Endothelial cell (in vitro differentiated cells): ENCODE data around the gene CUBN. TPM values are rescaled to one million over a fixed set of nuclear protein-coding genes. Genes with fewer than 3 reads are reported as not detected.

Experiments
- DNase-seq: peaks from one replicate; pipeline ENCODE4 v3.0.0; 2021; ENCODE audit warnings: low spot score
- H3K27ac Mint-ChIP-seq: one replicate; pipeline ENCODE4 v1.8.0; 2021; ENCODE audit warnings: mixed read lengths, inconsistent platforms; ENCODE audit not compliant: unreplicated experiment
- H3K27me3 Mint-ChIP-seq: one replicate; pipeline ENCODE4 v1.8.0; 2021; ENCODE audit warnings: mild to moderate bottlenecking, moderate library complexity, mixed read lengths, inconsistent platforms; ENCODE audit not compliant: unreplicated experiment
- H3K36me3 Mint-ChIP-seq: one replicate; pipeline ENCODE4 v1.8.0; 2021; ENCODE audit warnings: mild to moderate bottlenecking, low read depth, mixed read lengths, inconsistent platforms; ENCODE audit not compliant: unreplicated experiment
- H3K4me1 Mint-ChIP-seq: one replicate; pipeline ENCODE4 v1.8.0; 2021; ENCODE audit warnings: mild to moderate bottlenecking, mixed read lengths, inconsistent platforms; ENCODE audit not compliant: unreplicated experiment
- H3K4me3 Mint-ChIP-seq: one replicate; pipeline ENCODE4 v1.8.0; 2021; ENCODE audit warnings: mild to moderate bottlenecking, mixed read lengths, inconsistent platforms; ENCODE audit not compliant: unreplicated experiment
- H3K9me3 Mint-ChIP-seq: one replicate; pipeline ENCODE4 v1.8.0; 2021; ENCODE audit warnings: mixed read lengths, inconsistent platforms; ENCODE audit not compliant: unreplicated experiment
- total RNA-seq: library from RNA; stranded (reverse); fragmentation: NEBNext Ultra II Directional; extraction: Animal tissue kit (Norgen Biotek cat#: 25700); gene quantifications from one replicate; pipeline ENCODE4 v1.2.1, GENCODE V29; 2021; ENCODE audit not compliant: unreplicated experiment
- TF ChIP-seq, protein P1 (sequence below): fragments of 200-600 bp; sonication (generic); IDR thresholded peaks from one replicate; pipeline ENCODE4 v1.5.0; 2021; ENCODE audit warnings: antibody characterized with exemption; ENCODE audit not compliant: unreplicated experiment

The CUBN gene
- total RNA-seq, 1 donor from 2014 or later, result 8.8 TPM

DNA sequence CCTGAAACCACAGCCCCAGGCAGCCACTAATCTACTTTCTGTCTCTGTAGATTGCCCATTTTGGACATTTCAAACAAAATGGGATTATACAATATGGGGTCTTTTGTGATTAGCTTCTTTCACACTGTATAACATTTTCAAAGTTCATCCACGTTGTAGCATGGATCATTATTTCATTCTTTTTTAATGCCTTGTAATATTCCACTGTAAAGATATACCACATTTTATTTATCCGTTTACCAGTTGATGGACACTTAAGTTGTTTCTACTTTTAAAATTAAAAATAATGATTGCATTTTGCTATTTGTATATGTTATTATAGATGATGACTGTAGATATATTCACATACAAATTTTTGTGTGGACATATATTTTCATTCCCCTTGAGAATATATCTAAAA lies 60.7 kb downstream of the CUBN start:
- TF ChIP-seq, protein P1, sequence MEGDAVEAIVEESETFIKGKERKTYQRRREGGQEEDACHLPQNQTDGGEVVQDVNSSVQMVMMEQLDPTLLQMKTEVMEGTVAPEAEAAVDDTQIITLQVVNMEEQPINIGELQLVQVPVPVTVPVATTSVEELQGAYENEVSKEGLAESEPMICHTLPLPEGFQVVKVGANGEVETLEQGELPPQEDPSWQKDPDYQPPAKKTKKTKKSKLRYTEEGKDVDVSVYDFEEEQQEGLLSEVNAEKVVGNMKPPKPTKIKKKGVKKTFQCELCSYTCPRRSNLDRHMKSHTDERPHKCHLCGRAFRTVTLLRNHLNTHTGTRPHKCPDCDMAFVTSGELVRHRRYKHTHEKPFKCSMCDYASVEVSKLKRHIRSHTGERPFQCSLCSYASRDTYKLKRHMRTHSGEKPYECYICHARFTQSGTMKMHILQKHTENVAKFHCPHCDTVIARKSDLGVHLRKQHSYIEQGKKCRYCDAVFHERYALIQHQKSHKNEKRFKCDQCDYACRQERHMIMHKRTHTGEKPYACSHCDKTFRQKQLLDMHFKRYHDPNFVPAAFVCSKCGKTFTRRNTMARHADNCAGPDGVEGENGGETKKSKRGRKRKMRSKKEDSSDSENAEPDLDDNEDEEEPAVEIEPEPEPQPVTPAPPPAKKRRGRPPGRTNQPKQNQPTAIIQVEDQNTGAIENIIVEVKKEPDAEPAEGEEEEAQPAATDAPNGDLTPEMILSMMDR, result no peak
- Mint-ChIP-seq H3K4me3 (no peak overlapping the region), H3K27ac (no peak overlapping the region), H3K36me3 (no peaks in the 10 kb centered on the region), H3K27me3 (no peaks in the 10 kb centered on the region), H3K9me3 (no peaks in the 10 kb centered on the region), H3K4me1 (peaks cover 22% of the 10 kb centered on the region)
- DNase-seq, result no peak

DNA sequence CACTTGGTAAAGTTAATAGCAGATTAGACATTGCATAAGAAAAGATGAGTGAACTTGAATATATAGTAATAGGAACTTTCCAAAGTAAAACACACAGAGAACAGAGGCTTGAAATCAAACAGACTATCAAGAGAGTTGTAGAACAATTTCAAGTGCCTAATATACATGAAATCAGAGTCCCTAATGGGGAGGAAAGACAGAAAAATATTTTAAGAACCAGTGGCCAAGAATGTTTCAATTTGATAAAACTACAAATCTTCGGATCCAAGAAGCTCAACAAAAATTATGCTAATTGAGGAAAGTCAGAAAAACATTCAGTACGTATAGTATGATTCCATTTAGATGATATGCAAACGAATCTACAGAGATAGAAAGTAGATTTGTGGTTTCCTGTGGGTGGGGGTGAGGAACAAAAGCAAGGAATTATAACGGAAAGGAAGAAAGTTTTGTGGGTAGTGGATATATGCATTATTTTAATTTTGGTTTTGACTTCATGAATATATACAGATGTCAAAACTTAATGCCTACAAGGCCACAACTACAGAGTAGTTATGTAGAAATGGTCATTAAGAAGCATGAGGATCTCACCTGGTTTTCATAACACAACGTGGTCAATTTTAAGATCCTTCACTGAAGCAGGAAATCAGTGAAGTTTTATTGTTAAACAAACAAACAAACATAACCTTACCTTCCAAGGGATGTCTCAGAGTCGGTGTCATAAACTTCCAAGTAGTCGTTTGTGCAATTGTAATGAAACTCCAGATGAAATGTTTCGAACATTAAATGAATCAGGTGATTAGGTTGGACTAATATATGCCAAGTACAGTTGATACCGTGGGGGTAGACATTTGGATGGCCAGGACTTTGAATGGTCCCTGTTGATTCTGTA lies 62.0 kb downstream of the CUBN start:
- no peak overlapping the region for H3K4me3 Mint-ChIP-seq
- no peaks in the 10 kb centered on the region for H3K27me3 Mint-ChIP-seq
- TF ChIP-seq, protein P1, result no peak
- DNase-seq, result no peak
- H3K27ac Mint-ChIP-seq, result peak overlapping the region; percentile 4
- H3K4me1 Mint-ChIP-seq, result peaks cover 33% of the 10 kb centered on the region
- H3K36me3 Mint-ChIP-seq, result no peaks in the 10 kb centered on the region
- no peaks in the 10 kb centered on the region for H3K9me3 Mint-ChIP-seq

DNA sequence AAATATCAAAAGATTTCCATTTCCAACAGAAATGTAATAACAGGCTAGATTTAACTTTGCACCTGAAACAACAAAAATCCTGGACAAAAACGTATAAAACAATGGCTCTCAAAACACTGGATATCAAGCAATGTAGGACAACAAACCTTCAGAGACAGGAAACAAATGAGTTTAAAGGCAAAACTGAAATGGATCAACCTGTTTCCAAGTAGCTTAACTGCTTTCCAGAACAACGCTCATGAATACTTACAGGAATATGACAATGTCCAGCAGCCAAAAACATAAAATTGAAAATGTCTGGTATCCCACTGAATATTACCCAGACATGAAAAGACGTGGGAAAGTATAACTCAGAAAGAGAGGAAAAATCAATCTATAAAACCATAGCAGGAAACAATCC lies 62.8 kb downstream of the CUBN start:
- DNase-seq, result no peak
- no peaks in the 10 kb centered on the region for H3K27me3 Mint-ChIP-seq
- peak overlapping the region; percentile 12 for H3K27ac Mint-ChIP-seq
- TF ChIP-seq, protein P1, result no peak
- H3K36me3 Mint-ChIP-seq, result no peaks in the 10 kb centered on the region
- H3K4me3 Mint-ChIP-seq, result no peak overlapping the region
- peaks cover 40% of the 10 kb centered on the region for H3K4me1 Mint-ChIP-seq
- H3K9me3 Mint-ChIP-seq, result no peaks in the 10 kb centered on the region

DNA sequence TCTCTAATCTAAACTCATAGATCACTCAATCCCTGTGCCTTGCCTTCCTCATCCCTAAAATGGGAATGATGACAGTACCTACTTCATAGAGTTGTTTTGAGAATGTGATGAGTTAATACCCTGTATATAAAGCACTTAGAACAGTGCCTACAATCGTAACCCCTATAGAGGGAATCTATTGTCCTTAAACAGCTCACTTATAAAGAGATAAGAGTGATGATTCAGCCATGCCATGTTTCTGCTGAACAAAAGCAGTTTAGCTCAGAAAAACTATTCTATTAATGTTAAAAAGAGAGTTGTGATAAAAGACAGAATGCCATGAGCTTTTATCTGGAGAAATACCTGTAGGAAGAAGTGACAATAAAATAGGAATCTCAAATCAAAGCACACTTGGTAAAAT lies 63.6 kb downstream of the CUBN start:
- H3K4me1 Mint-ChIP-seq, result peaks cover 45% of the 10 kb centered on the region
- no peak for DNase-seq
- H3K4me3 Mint-ChIP-seq, result no peak overlapping the region
- TF ChIP-seq, protein P1, result no peak
- no peak overlapping the region for H3K27ac Mint-ChIP-seq
- no peaks in the 10 kb centered on the region for H3K36me3 Mint-ChIP-seq
- no peaks in the 10 kb centered on the region for H3K27me3 Mint-ChIP-seq
- H3K9me3 Mint-ChIP-seq, result no peaks in the 10 kb centered on the region

DNA sequence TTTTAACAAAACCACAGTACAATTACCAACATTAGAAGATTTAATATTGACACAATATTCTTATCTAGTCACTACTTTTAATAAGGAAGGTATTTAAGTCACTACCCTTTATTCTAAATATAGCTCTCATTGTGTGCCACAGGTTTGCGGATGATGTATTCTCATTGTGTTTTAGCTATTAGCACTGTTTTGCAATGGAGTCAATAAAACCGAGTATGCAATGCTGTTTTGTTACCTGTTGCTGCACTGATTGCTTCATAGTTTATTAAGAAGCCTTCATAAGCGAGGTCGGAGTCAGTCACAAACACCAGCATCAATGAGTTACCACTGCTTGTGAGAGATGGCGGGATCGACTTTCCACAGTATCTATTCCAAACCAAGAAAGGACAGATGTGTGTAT lies 64.3 kb downstream of the CUBN start:
- TF ChIP-seq, protein P1, result no peak
- H3K9me3 Mint-ChIP-seq, result no peaks in the 10 kb centered on the region
- no peaks in the 10 kb centered on the region for H3K36me3 Mint-ChIP-seq
- H3K27me3 Mint-ChIP-seq, result no peaks in the 10 kb centered on the region
- peaks cover 45% of the 10 kb centered on the region for H3K4me1 Mint-ChIP-seq
- DNase-seq, result no peak
- H3K4me3 Mint-ChIP-seq, result no peak overlapping the region
- H3K27ac Mint-ChIP-seq, result no peak overlapping the region
